GM19238 (cell line): ENCODE results near the gene MAP1LC3B.
"Not testable (repeated sequence)": the region's sequence is repeated elsewhere in the genome, so short reads cannot be mapped to it uniquely, and the experiment has no call there.

ENCODE experiments used
- DNase-seq: peaks from one replicate; pipeline ENCODE4 v3.0.0; 2011; ENCODE audit warnings: low spot score; ENCODE audit not compliant: insufficient read length

The MAP1LC3B gene

GRCh38 chr16:87360862-87361610, 31.1 kb upstream of the MAP1LC3B start:
- no peak for DNase-seq

GRCh38 chr16:87361916-87362619, 30.1 kb upstream of the MAP1LC3B start:
- DNase-seq: no peak

GRCh38 chr16:87362828-87363559, 29.1 kb upstream of the MAP1LC3B start:
- DNase-seq: not testable (repeated sequence)

GRCh38 chr16:87363771-87364455, 28.2 kb upstream of the MAP1LC3B start:
- DNase-seq: no peak

- no peak for DNase-seq
Measured at GRCh38 chr16:87365021-87365713, 27.0 kb upstream of the MAP1LC3B start.

GRCh38 chr16:87366288-87366687, 25.8 kb upstream of the MAP1LC3B start:
- no peak for DNase-seq

GRCh38 chr16:87366930-87367329, 25.2 kb upstream of the MAP1LC3B start:
- no peak for DNase-seq

- DNase-seq: no peak
Measured at GRCh38 chr16:87367529-87367928, 24.6 kb upstream of the MAP1LC3B start.

- DNase-seq: no peak
Measured at GRCh38 chr16:87368029-87368770, 23.9 kb upstream of the MAP1LC3B start.

GRCh38 chr16:87369117-87369765, 22.9 kb upstream of the MAP1LC3B start:
- DNase-seq: no peak

- no peak for DNase-seq
Measured at GRCh38 chr16:87369796-87370719, 22.1 kb upstream of the MAP1LC3B start.

GRCh38 chr16:87371261-87371866, 20.8 kb upstream of the MAP1LC3B start:
- no peak for DNase-seq

GRCh38 chr16:87372305-87372704, 19.8 kb upstream of the MAP1LC3B start:
- DNase-seq: no peak

GRCh38 chr16:87374313-87374712, 17.8 kb upstream of the MAP1LC3B start:
- no peak for DNase-seq

- no peak for DNase-seq
Measured at GRCh38 chr16:87375426-87376135, 16.6 kb upstream of the MAP1LC3B start.

- DNase-seq: no peak
Measured at GRCh38 chr16:87376660-87377059, 15.5 kb upstream of the MAP1LC3B start.

GRCh38 chr16:87379312-87379752, 12.8 kb upstream of the MAP1LC3B start:
- DNase-seq: not testable (repeated sequence)

GRCh38 chr16:87380403-87380802, 11.7 kb upstream of the MAP1LC3B start:
- DNase-seq: no peak
